CD4-positive, alpha-beta T cell treated with Interleukin-12 subunit alpha and Interleukin-12 subunit beta, for 1 hour (primary cell): Measurements from ENCODE around the gene FBXL17.
"Not testable (repeated sequence)": the region's sequence is repeated elsewhere in the genome, so short reads cannot be mapped to it uniquely, and the experiment has no call there.

Experiments
- DNase-seq: peaks from one replicate; pipeline ENCODE4 v3.0.0-alpha.2; 2020

Gene FBXL17

DNA sequence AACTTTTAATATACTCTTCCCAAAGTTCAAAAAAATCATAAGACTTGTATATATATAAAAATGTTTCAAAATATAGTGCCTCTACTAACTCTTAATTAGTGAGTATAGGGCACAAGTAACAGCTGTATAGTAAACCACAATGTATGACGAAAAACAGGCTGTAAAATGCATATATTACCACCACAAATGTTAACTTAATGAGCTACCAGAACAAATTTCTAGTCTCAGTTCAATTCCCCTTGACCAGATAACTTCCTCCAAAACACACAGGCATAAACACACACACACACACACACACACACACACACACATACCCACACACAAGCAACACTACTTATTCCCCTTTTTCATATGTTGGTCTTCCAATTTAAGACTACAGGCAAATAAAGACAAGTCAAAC is 78.8 kb downstream of the FBXL17 start:
- DNase-seq = no peak

GRCh38 chr5:108297042-108297601 is 84.8 kb downstream of the FBXL17 start:
- DNase-seq = no peak

GRCh38 chr5:108295578-108296368 is 86.1 kb downstream of the FBXL17 start:
- no peak for DNase-seq

GRCh38 chr5:108280960-108281569 is 100.8 kb downstream of the FBXL17 start:
- no peak for DNase-seq

- no peak for DNase-seq
These were observed 101.7 kb downstream of the FBXL17 start for GRCh38 chr5:108280248-108280647.

DNA sequence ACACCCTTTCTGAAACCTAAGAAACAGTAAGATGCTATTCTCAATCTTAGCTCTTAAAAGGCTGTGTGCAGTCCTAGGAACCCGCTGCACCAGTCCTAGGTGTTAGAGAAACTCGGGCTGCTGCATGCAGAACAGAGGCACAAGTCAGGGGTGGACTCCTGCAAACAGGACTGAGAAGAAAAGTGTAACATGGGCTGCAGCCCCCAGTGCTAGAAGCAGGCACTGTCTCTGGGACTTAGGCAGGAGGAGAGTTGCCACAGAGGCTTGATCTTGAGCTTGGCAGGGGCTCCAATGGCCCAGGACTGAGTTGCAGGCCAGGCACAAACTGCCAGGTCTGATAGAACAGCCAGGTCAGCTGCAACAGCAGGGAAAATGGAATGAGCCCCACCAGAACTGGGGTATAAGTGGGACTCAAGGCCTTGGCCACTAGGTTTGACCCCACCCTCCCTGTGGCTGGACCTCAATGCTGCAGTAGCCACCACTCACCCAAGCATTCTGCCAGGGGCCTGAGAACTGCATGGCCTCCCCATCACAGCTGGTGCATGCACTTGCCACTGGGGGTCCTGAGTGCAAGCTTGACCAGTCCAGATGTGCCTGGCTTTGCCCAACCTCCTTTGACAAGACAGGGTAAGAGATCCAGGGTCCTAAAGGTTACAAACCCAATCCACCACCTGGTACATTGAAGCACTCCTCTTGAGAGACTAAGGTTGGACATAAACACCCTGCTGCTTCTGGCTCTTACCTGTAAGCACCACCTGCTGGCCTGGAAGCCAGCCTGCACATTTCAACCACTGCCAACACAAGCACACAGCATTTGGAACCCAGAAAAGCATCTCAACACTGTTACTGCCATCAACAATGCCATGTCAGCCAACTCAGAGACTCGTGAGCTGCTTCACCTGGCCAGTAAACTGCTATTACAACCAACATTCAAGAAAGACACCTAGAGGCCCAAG is 103.3 kb downstream of the FBXL17 start:
- DNase-seq = no peak

- no peak for DNase-seq
These were observed 105.5 kb downstream of the FBXL17 start for GRCh38 chr5:108276187-108277050.

- not testable (repeated sequence) for DNase-seq
These were observed 107.8 kb downstream of the FBXL17 start for GRCh38 chr5:108274080-108274479.

- no peak for DNase-seq
These were observed 110.8 kb downstream of the FBXL17 start for GRCh38 chr5:108271127-108271526.

DNA sequence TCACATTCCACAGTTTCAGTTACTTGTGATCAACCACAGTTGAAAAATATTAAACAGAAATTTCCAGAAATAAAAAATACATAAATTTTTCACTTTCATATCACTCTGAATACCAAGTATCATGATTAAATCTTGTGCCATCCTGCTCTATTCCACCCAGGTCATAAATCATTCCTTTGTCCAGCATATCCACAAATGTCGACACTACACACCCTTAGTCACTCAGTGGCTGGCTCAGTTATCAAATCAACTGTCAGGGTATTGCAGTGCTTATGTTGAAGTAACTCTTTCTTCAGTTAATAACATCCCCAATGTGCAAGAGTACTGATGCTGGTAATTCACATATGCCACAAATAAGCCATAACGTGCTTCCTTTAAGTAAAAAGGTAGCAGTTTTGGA is 115.7 kb downstream of the FBXL17 start:
- DNase-seq = no peak

- DNase-seq = no peak
These were observed 117.4 kb downstream of the FBXL17 start for GRCh38 chr5:108264533-108264932.

DNA sequence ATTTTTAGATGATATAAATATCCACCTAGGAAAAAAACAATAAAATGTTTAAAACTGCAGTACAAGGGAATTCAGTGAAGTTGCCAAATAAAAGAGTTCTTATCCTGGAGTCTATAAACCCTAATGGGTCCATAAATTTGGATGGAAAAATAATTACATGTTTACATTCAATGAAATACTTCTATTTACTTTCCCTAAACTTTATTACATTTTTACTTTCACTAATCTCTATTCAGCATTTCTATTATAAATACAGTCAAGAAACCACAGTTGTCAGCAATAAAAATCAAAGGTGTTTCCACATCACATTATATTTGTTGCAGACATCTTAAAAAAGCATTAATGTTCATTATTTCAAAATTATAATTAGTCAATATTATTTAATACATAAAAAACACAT is 118.6 kb downstream of the FBXL17 start:
- no peak for DNase-seq

DNA sequence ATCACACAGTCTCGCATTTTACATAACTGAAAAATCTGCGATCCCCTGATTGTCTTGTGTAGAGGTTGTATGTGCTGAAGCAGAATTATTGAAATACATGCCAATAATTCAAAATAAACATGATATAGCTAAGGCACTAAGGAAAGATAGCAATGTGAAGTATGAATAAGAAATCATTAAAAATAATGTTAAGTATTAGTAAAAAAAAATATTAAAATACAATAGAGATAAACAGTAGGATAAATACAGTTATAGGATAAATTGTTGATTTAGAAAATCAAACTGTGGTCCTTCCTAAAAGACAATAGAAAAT is 121.1 kb downstream of the FBXL17 start:
- DNase-seq = no peak

DNA sequence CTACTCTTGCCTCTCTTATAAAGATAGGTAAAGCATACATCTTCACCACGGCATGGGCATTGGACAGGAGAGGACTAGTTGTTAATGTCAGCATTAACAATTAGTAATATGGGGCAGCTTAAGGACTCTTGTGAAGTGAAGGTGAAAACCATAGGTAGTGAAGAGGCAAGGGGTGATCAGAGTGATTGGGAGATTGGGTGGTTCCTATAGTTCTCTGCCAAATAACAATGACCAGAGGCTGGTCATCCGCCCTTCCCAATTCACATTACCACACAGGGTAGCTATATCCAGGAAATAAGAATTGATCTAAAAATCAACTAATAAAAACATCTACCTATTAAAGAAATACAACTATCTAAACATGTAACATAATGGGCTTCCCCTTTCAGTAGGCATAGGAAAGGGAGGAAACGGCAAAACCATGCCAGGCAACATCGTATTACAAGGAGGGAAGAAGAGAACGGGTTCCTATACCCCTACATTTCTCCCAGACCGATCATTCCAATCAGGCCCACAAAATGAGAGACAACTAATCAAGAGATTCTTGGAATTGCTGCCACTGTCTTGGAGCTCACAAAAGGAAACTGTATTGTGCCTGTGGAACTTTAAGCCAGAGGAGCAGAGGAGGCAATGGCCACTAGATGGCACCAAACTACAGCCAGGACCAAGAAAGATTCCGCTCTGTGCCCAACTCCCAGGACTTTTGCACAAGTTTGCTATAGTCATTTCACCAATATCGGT is 121.6 kb downstream of the FBXL17 start:
- DNase-seq = peak; percentile 70

DNA sequence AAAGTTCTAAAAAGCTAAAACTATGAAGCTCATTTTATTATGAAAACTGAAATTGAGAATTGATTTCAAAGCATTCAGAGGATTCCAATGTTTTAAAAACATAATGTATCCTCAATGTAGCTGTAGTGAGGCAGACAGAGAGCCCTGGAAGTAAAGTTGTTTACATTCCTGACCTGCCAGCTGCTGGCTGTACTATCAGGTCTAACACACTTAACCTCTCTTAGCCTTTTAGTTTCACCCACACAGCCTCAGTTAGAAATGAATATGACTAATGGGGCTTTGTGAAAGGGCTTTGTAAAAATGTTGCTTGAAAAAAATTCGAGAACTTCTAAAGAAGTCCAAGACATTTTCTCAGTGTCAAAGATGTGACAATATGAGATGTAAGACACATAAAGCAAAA is 122.6 kb downstream of the FBXL17 start:
- no peak for DNase-seq

GRCh38 chr5:108257996-108258395 is 123.9 kb downstream of the FBXL17 start:
- DNase-seq = no peak

DNA sequence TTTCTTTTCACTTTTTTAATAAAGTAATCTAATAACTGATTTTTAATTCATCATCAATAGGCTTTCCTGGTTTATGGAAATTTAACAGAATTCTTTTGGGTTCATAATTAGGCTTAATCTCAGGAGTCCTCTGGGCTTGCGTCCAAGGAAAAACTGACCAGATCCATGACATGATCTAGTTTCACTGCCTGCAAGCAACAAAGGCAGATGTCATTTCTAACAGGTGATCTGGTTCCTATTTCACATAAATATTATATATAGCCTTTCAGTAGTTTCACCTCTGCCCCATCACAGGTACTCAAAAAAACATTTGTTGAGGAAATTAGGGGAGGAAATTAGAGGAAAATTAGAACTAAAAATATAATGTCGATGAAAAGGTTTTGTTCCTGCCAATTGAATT is 126.4 kb downstream of the FBXL17 start:
- no peak for DNase-seq

DNA sequence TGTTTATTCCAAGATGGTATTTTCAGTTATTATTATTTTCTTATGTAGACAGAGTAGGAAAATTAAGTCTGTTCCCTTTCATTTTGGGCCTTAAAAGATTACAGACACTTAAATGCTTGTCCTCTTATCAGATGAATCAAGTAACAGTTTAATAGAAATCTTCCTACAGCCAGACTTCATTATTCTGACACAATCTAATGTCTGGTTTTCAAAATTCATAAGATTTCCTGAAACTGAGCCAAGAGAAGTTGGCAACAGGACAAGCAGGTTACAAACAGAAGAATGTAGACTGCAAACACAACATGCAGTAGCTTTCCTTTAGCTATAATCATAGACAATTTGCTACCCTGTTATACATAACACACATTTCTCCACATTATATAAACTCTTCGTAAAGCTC is 130.5 kb downstream of the FBXL17 start:
- DNase-seq = no peak

DNA sequence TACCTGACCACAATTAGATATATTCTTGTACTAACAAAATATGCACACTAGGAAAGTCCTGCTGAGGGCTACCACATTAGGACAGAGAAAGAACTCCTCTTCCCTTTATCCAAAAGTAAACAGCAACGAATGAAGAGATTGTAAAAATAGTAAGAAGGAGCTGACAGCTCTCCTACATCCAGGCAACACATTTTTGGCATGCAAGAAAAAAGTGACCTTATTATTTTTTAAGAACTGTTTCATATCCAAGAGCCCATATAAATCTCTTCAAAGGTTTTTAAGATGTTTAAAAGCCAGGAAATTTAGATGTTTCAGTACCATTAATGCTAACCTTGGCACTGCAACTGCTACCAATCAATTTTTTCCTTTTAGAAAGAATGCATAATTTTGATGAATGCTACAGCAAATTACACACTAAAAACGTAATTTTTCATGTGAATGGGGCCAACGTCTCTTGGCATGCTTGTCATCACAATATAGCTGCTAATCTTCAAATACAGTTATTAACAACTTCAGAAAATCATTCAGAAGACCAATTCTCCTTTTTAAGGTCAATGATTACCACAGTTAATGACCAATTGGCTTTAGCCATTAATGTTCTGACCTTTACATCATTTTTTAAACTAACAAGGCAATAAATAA is 132.0 kb downstream of the FBXL17 start:
- no peak for DNase-seq

DNA sequence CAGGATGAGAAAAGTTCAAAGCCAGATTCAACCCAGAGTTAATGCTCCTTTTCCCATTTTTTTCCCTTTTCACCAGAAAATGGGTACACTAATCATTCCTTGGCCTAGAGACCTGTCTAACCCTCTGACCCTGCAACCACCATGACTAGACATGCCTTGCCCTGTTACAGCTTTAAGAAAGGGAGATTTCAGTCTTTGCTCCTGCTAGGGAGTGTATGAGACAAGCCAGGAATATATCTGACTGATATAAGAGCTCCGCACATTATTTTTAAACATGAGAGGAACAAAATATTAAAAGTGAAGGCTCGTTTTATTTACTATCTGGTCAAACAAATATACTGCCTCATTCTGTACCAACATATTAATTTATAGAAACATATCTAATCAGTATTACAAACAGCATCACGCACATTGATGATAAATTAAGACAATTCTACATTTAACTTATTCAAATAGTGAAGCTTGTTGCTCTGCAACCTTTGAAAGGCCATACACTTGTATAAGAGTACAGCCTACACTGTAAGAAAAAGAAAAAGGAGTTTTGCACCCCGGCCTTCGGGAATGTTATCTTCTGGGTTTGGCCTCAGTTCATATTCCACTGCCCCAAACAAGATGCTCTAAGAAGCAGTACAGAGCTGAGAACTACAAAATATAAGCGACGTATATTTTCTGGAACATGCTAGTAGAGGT is 132.7 kb downstream of the FBXL17 start:
- no peak for DNase-seq
